Transverse colon (tissue), 4 donors: ENCODE data around the gene GRIK4. TPM values are rescaled to one million over a fixed set of nuclear protein-coding genes. Genes with fewer than 3 reads are reported as not detected.

Experiments
- DNase-seq: peaks from one replicate; pipeline ENCODE4 v3.0.0-alpha.2; 2019
- H3K27ac ChIP-seq, 4 donors: fragments of 200-600 bp; sonication (generic); 2 replicates each; pipeline ENCODE4 v1.5.1; 2016 to 2018; ENCODE audit warnings: inconsistent platforms in 4 of 4
- H3K27me3 ChIP-seq: fragments of 200-600 bp; sonication (generic); 2 replicates; pipeline ENCODE4 v1.5.1; 2017; ENCODE audit warnings: inconsistent platforms
- H3K36me3 ChIP-seq, 4 donors: fragments of 200-600 bp; sonication (generic); 2 replicates each; pipeline ENCODE4 v1.5.1; 2017 to 2019; ENCODE audit warnings: inconsistent platforms in 4 of 4
- H3K4me1 ChIP-seq, 4 donors: fragments of 200-600 bp; sonication (generic); 2 replicates each; pipeline ENCODE4 v1.5.1; 2017 to 2020; ENCODE audit warnings: inconsistent platforms in 4 of 4
- H3K4me3 ChIP-seq, 4 donors: fragments of 200-600 bp; sonication (generic); 1 replicate in 1 of 4; 2 replicates in 3 of 4; pipeline versions ENCODE4 v1.5.1 to v1.6.1; 2017 to 2019; ENCODE audit warnings: inconsistent platforms in 4 of 4
- H3K9me3 ChIP-seq, 2 donors: fragments of 200-600 bp; sonication (generic); 2 replicates each; pipeline ENCODE4 v1.5.1; 2017 to 2019; ENCODE audit warnings: inconsistent platforms in 2 of 2
- CTCF ChIP-seq, 5 experiments: fragments of 200-600 bp in 3 of 5; fragments of 450-650 bp in 2 of 5; sonication (generic) in 3 of 5; IDR thresholded peaks; 1 replicate in 2 of 5; 2 replicates in 3 of 5; pipeline ENCODE4 v1.5.1; 2016 to 2017; ENCODE audit warnings: antibody characterized with exemption in 5 of 5, inconsistent platforms in 3 of 5, mild to moderate bottlenecking in 2 of 5, moderate library complexity in 1 of 5
- EP300 ChIP-seq: sonication (generic); formaldehyde crosslinking; IDR thresholded peaks from one replicate; pipeline ENCODE4 v1.6.1; 2017; ENCODE audit warnings: antibody characterized with exemption, low read depth
- POLR2A ChIP-seq: fragments of 450-650 bp; IDR thresholded peaks from one replicate; pipeline ENCODE4 v1.6.1; 2016; ENCODE audit warnings: antibody characterized with exemption, mild to moderate bottlenecking, moderate library complexity
- POLR2AphosphoS5 ChIP-seq, 3 donors: sonication (generic); formaldehyde crosslinking; IDR thresholded peaks; one replicate each; pipeline ENCODE4 v1.6.1; 2016; ENCODE audit warnings: antibody characterized with exemption in 3 of 3
- WGBS, 2 donors: methylation state at CpG; one replicate each; pipeline ENCODE4 v1.1.5; 2018; ENCODE audit warnings: low coverage in 1 of 2; 5-methylcytosine and 5-hydroxymethylcytosine counted together
- in situ Hi-C, 4 donors: fragments of 200-750 bp; cut with MboI; loops; one replicate each; pipeline versions ENCODE4 v1.15.0 to v1.15.1; 2017; ENCODE audit warnings: low sequenced_read_pairs in 3 of 4, low pct_ligation_motif_present in 1 of 4, low pct_unique_long_range_greater_than_20kb in 1 of 4
- intact Hi-C: fragments of 100-400 bp; cut with DNase I; formaldehyde crosslinking; loops from one replicate; pipeline ENCODE4 v1.15.1; 2023; ENCODE audit warnings: low total_unique reads
- total RNA-seq, 4 donors: library from RNA; depleted of rRNA; stranded (reverse); fragments of >200 nt; gene quantifications; one replicate each; pipeline ENCODE4 v1.1.0, GENCODE V29; 2016

GRIK4 gene
- total RNA-seq, 4 donors from 2014 or later: 2.6 TPM; not detected in 3

GRCh38 chr11:120599816-120600420, 88.4 kb downstream of the GRIK4 start:
- DNase-seq: no peak
- Histone ChIP-seq H3K27me3 (peaks cover 3% of the 10 kb centered on the region), H3K36me3 (no peaks in the 10 kb centered on the region), H3K4me3 (no peak overlapping the region), H3K27ac (no peak overlapping the region), H3K9me3 (no peaks in the 10 kb centered on the region), H3K4me1 (peaks cover 0 to 5% (median 0%) of the 10 kb centered on the region in 4 donors)
- intact Hi-C loops (no loop called here), in situ Hi-C loops (no loop called here)
- TF ChIP-seq EP300: no peak
- TF ChIP-seq POLR2A: no peak
- no peak for TF ChIP-seq CTCF (IDR thresholded peaks at IDR 0.05)
- TF ChIP-seq POLR2AphosphoS5 (IDR thresholded peaks at IDR 0.05): no peak
- 86 to 92% methylated on average over 2 to 11 of the region's 11 CpGs for WGBS, 2 donors

GRCh38 chr11:120601536-120601935, 90.0 kb downstream of the GRIK4 start:
- intact Hi-C loops (no loop called here), in situ Hi-C loops (no loop called here)
- 60 to 68% methylated on average over 4 of the region's 4 CpGs for WGBS, 2 donors
- peaks cover 0 to 5% (median 0%) of the 10 kb centered on the region in 4 donors for H3K4me1 ChIP-seq
- H3K36me3 ChIP-seq: no peaks in the 10 kb centered on the region
- no peak overlapping the region for H3K27ac ChIP-seq
- H3K9me3 ChIP-seq: no peaks in the 10 kb centered on the region
- no peak overlapping the region for H3K4me3 ChIP-seq
- peaks cover 3% of the 10 kb centered on the region for H3K27me3 ChIP-seq
- no peak for DNase-seq
- TF ChIP-seq CTCF (IDR thresholded peaks at IDR 0.05) (no peak), EP300 (no peak), POLR2AphosphoS5 (IDR thresholded peaks at IDR 0.05) (no peak), POLR2A (no peak)

GRCh38 chr11:120603071-120603470, 91.5 kb downstream of the GRIK4 start:
- Histone ChIP-seq H3K4me1 (peaks cover 0 to 3% (median 0%) of the 10 kb centered on the region in 4 donors), H3K36me3 (no peaks in the 10 kb centered on the region), H3K27ac (no peak overlapping the region), H3K9me3 (no peaks in the 10 kb centered on the region), H3K27me3 (no peaks in the 10 kb centered on the region), H3K4me3 (no peak overlapping the region)
- DNase-seq: no peak
- WGBS, 2 donors: 75 to 88% methylated on average over 1 to 3 of the region's 3 CpGs
- in situ Hi-C loops (no loop called here), intact Hi-C loops (no loop called here)
- TF ChIP-seq POLR2A (no peak), POLR2AphosphoS5 (IDR thresholded peaks at IDR 0.05) (no peak), CTCF (IDR thresholded peaks at IDR 0.05) (no peak), EP300 (no peak)

GRCh38 chr11:120605469-120605868, 93.9 kb downstream of the GRIK4 start:
- no peaks in the 10 kb centered on the region for H3K27me3 ChIP-seq
- intact Hi-C loops (no loop called here), in situ Hi-C loops (no loop called here)
- H3K27ac ChIP-seq: no peak overlapping the region
- WGBS, 2 donors: 87% methylated on average over 4 of the region's 4 CpGs; no CpG with 5 or more reads in 1 of the 2 donors
- H3K4me3 ChIP-seq: no peak overlapping the region
- no peaks in the 10 kb centered on the region for H3K36me3 ChIP-seq
- no peak for DNase-seq
- no peak for TF ChIP-seq EP300
- no peak for TF ChIP-seq CTCF (IDR thresholded peaks at IDR 0.05)
- no peak for TF ChIP-seq POLR2A
- TF ChIP-seq POLR2AphosphoS5 (IDR thresholded peaks at IDR 0.05): no peak
- H3K9me3 ChIP-seq: no peaks in the 10 kb centered on the region
- peaks cover 0 to 11% (median 4%) of the 10 kb centered on the region in 4 donors for H3K4me1 ChIP-seq
